Measurements from ENCODE around the gene LARP1.
"Not testable (repeated sequence)": the region's sequence is repeated elsewhere in the genome, so short reads cannot be mapped to it uniquely, and the experiment has no call there.

The LARP1 gene

GRCh38 chr5:154735362-154735761, 19.8 kb upstream of the LARP1 start:
- not testable (repeated sequence) for H2BK12ac ChIP-seq (ENCODE audit: low read length); H4K91ac ChIP-seq (ENCODE audit: low read depth, low read length, poor library complexity); H3K4ac ChIP-seq (ENCODE audit: low read length); H3K18ac ChIP-seq (ENCODE audit: low read length); H3K23ac ChIP-seq (ENCODE audit: low read depth, low read length, poor library complexity); H3K79me1 ChIP-seq (ENCODE audit: low read depth, low read length); H2AK5ac ChIP-seq (ENCODE audit: low read depth, low read length); H3K9ac ChIP-seq (ENCODE audit: low read depth, low read length, poor library complexity); H3K27ac ChIP-seq (replicated peaks; ENCODE audit: low read length); H2BK120ac ChIP-seq (ENCODE audit: low read depth, low read length); H2BK5ac ChIP-seq (ENCODE audit: low read length); H3K4me2 ChIP-seq (ENCODE audit: insufficient read depth, low read length, poor library complexity, severe bottlenecking); H2BK15ac ChIP-seq (ENCODE audit: low read length); H3K4me3 ChIP-seq (ENCODE audit: low read length in 2 of 2); DNase-seq (ENCODE audit: low spot score); H3K4me1 ChIP-seq (ENCODE audit: control insufficient read depth in 2 of 2, insufficient read depth in 1 of 2, low read depth in 1 of 2, low read length in 2 of 2); H3K9me3 ChIP-seq (replicated peaks in 1 of 2; ENCODE audit: control insufficient read depth in 2 of 2, insufficient read depth in 1 of 2, low read depth in 1 of 2, low read length in 2 of 2); H3K27me3 ChIP-seq (ENCODE audit: control insufficient read depth in 3 of 3, insufficient read depth in 3 of 3, low read depth in 1 of 3, low read length in 3 of 3); H2AFZ ChIP-seq (ENCODE audit: low read length); H4K8ac ChIP-seq (ENCODE audit: low read depth, low read length); H3K14ac ChIP-seq (ENCODE audit: low read length); H3K36me3 ChIP-seq (replicated peaks in 1 of 2; ENCODE audit: control insufficient read depth in 2 of 2, insufficient read depth in 2 of 2, low read length in 2 of 2)
- WGBS, 2 donors (ENCODE audit: extremely low coverage in 2 of 2, insufficient read length in 2 of 2, insufficient replicate concordance in 1 of 2), result no CpG with 5 or more reads among the region's 7 CpGs

DNA sequence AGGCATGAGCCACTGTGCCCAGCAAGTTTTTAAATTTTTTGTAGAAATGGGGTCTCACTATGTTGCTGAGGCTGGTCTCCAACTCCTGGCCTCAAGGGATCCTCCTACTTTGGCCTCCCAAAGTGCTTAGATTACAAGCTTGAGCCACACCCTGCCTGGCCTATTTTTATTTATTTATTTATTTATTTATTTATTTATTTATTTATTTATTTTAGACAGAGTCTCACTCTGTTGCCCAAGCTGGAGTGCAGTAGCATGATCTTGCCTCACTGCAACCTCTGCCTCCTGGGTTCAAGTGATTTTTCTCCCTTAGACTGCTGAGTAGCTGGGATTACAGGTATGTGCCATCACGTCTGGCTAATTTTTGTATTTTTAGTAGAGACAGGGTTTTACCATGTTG, 18.8 kb upstream of the LARP1 start:
- H3K4me3 ChIP-seq (ENCODE audit: low read length in 2 of 2); H3K9ac ChIP-seq (ENCODE audit: low read depth, low read length, poor library complexity); H4K91ac ChIP-seq (ENCODE audit: low read depth, low read length, poor library complexity); H2BK5ac ChIP-seq (ENCODE audit: low read length); H3K27ac ChIP-seq (replicated peaks; ENCODE audit: low read length); H3K14ac ChIP-seq (ENCODE audit: low read length); H2AFZ ChIP-seq (ENCODE audit: low read length); H3K36me3 ChIP-seq (replicated peaks in 1 of 2; ENCODE audit: control insufficient read depth in 2 of 2, insufficient read depth in 2 of 2, low read length in 2 of 2); H2BK120ac ChIP-seq (ENCODE audit: low read depth, low read length); H3K9me3 ChIP-seq (replicated peaks in 1 of 2; ENCODE audit: control insufficient read depth in 2 of 2, insufficient read depth in 1 of 2, low read depth in 1 of 2, low read length in 2 of 2); H2AK5ac ChIP-seq (ENCODE audit: low read depth, low read length); H3K23ac ChIP-seq (ENCODE audit: low read depth, low read length, poor library complexity); H3K4ac ChIP-seq (ENCODE audit: low read length); DNase-seq (ENCODE audit: low spot score); H3K27me3 ChIP-seq (ENCODE audit: control insufficient read depth in 3 of 3, insufficient read depth in 3 of 3, low read depth in 1 of 3, low read length in 3 of 3); H2BK12ac ChIP-seq (ENCODE audit: low read length); H3K18ac ChIP-seq (ENCODE audit: low read length); H4K8ac ChIP-seq (ENCODE audit: low read depth, low read length); H3K4me2 ChIP-seq (ENCODE audit: insufficient read depth, low read length, poor library complexity, severe bottlenecking); H2BK15ac ChIP-seq (ENCODE audit: low read length); H3K79me1 ChIP-seq (ENCODE audit: low read depth, low read length): not testable (repeated sequence)
- H3K4me1 ChIP-seq (ENCODE audit: control insufficient read depth in 2 of 2, insufficient read depth in 1 of 2, low read depth in 1 of 2, low read length in 2 of 2), result peaks cover 0 to 14% of the 10 kb centered on the region in 2 donors
- no CpG with 5 or more reads among the region's 1 CpG for WGBS, 2 donors (ENCODE audit: extremely low coverage in 2 of 2, insufficient read length in 2 of 2, insufficient replicate concordance in 1 of 2)

GRCh38 chr5:154737667-154738320, 17.4 kb upstream of the LARP1 start:
- no peaks in the 10 kb centered on the region for H3K79me1 ChIP-seq (ENCODE audit: low read depth, low read length)
- H3K27ac ChIP-seq (replicated peaks; ENCODE audit: low read length), result no peak overlapping the region
- H3K9ac ChIP-seq (ENCODE audit: low read depth, low read length, poor library complexity), result no peak overlapping the region
- no peak overlapping the region for H2BK120ac ChIP-seq (ENCODE audit: low read depth, low read length)
- H3K4me3 ChIP-seq (ENCODE audit: low read length in 2 of 2), result no peak overlapping the region
- peaks cover 0 to 2% of the 10 kb centered on the region in 2 donors for H3K9me3 ChIP-seq (replicated peaks in 1 of 2; ENCODE audit: control insufficient read depth in 2 of 2, insufficient read depth in 1 of 2, low read depth in 1 of 2, low read length in 2 of 2)
- no peak overlapping the region for H2BK5ac ChIP-seq (ENCODE audit: low read length)
- no peak overlapping the region for H3K4ac ChIP-seq (ENCODE audit: low read length)
- peak overlapping the region; percentile 1 for H3K14ac ChIP-seq (ENCODE audit: low read length)
- peak overlapping the region; percentile 41 for H2AFZ ChIP-seq (ENCODE audit: low read length)
- DNase-seq (ENCODE audit: low spot score), result no peak
- H3K4me2 ChIP-seq (ENCODE audit: insufficient read depth, low read length, poor library complexity, severe bottlenecking), result no peak overlapping the region
- peak overlapping the region; percentile 23 for H2BK15ac ChIP-seq (ENCODE audit: low read length)
- no peak overlapping the region for H2AK5ac ChIP-seq (ENCODE audit: low read depth, low read length)
- no peaks in the 10 kb centered on the region for H3K36me3 ChIP-seq (replicated peaks in 1 of 2; ENCODE audit: control insufficient read depth in 2 of 2, insufficient read depth in 2 of 2, low read length in 2 of 2)
- H4K8ac ChIP-seq (ENCODE audit: low read depth, low read length), result no peak overlapping the region
- H3K23ac ChIP-seq (ENCODE audit: low read depth, low read length, poor library complexity), result peak overlapping the region; percentile 25
- H4K91ac ChIP-seq (ENCODE audit: low read depth, low read length, poor library complexity), result peak overlapping the region; percentile 11
- peaks cover 0 to 15% of the 10 kb centered on the region in 2 donors for H3K4me1 ChIP-seq (ENCODE audit: control insufficient read depth in 2 of 2, insufficient read depth in 1 of 2, low read depth in 1 of 2, low read length in 2 of 2)
- peak overlapping the region; percentile 67 for H3K18ac ChIP-seq (ENCODE audit: low read length)
- H3K27me3 ChIP-seq (ENCODE audit: control insufficient read depth in 3 of 3, insufficient read depth in 3 of 3, low read depth in 1 of 3, low read length in 3 of 3), result peaks cover 0 to 4% (median 0%) of the 10 kb centered on the region in 3 experiments
- WGBS, 2 donors (ENCODE audit: extremely low coverage in 2 of 2, insufficient read length in 2 of 2, insufficient replicate concordance in 1 of 2), result no CpG with 5 or more reads among the region's 6 CpGs
- no peak overlapping the region for H2BK12ac ChIP-seq (ENCODE audit: low read length)

GRCh38 chr5:154740483-154740882, 14.7 kb upstream of the LARP1 start:
- no peak overlapping the region for H3K23ac ChIP-seq (ENCODE audit: low read depth, low read length, poor library complexity)
- H2AK5ac ChIP-seq (ENCODE audit: low read depth, low read length), result no peak overlapping the region
- H3K4me1 ChIP-seq (ENCODE audit: control insufficient read depth in 2 of 2, insufficient read depth in 1 of 2, low read depth in 1 of 2, low read length in 2 of 2), result peaks cover 0 to 15% of the 10 kb centered on the region in 2 donors
- no peak overlapping the region for H3K4ac ChIP-seq (ENCODE audit: low read length)
- no peak for DNase-seq (ENCODE audit: low spot score)
- H4K91ac ChIP-seq (ENCODE audit: low read depth, low read length, poor library complexity), result no peak overlapping the region
- no peak overlapping the region for H3K4me2 ChIP-seq (ENCODE audit: insufficient read depth, low read length, poor library complexity, severe bottlenecking)
- H2BK15ac ChIP-seq (ENCODE audit: low read length), result no peak overlapping the region
- no peaks in the 10 kb centered on the region for H3K36me3 ChIP-seq (replicated peaks in 1 of 2; ENCODE audit: control insufficient read depth in 2 of 2, insufficient read depth in 2 of 2, low read length in 2 of 2)
- no peak overlapping the region for H2BK120ac ChIP-seq (ENCODE audit: low read depth, low read length)
- H3K27ac ChIP-seq (replicated peaks; ENCODE audit: low read length), result no peak overlapping the region
- no peaks in the 10 kb centered on the region for H3K79me1 ChIP-seq (ENCODE audit: low read depth, low read length)
- peaks cover 0 to 4% (median 0%) of the 10 kb centered on the region in 3 experiments for H3K27me3 ChIP-seq (ENCODE audit: control insufficient read depth in 3 of 3, insufficient read depth in 3 of 3, low read depth in 1 of 3, low read length in 3 of 3)
- H3K14ac ChIP-seq (ENCODE audit: low read length), result no peak overlapping the region
- H3K9ac ChIP-seq (ENCODE audit: low read depth, low read length, poor library complexity), result no peak overlapping the region
- no peak overlapping the region for H3K4me3 ChIP-seq (ENCODE audit: low read length in 2 of 2)
- H4K8ac ChIP-seq (ENCODE audit: low read depth, low read length), result no peak overlapping the region
- peaks cover 0 to 2% of the 10 kb centered on the region in 2 donors for H3K9me3 ChIP-seq (replicated peaks in 1 of 2; ENCODE audit: control insufficient read depth in 2 of 2, insufficient read depth in 1 of 2, low read depth in 1 of 2, low read length in 2 of 2)
- no peak overlapping the region for H2BK5ac ChIP-seq (ENCODE audit: low read length)
- no peak overlapping the region for H2BK12ac ChIP-seq (ENCODE audit: low read length)
- H3K18ac ChIP-seq (ENCODE audit: low read length), result no peak overlapping the region
- WGBS, 2 donors (ENCODE audit: extremely low coverage in 2 of 2, insufficient read length in 2 of 2, insufficient replicate concordance in 1 of 2), result no CpG with 5 or more reads among the region's 2 CpGs
- H2AFZ ChIP-seq (ENCODE audit: low read length), result no peak overlapping the region
